GM12875 (cell line): ENCODE results near the gene ZNG1E.
"Not testable (repeated sequence)": the region's sequence is repeated elsewhere in the genome, so short reads cannot be mapped to it uniquely, and the experiment has no call there.

Source experiments
- H3K4me3 ChIP-seq: one replicate; pipeline ENCODE4 v1.5.1; 2011; ENCODE audit warnings: low read depth, low read length, control low read depth

Gene ZNG1E

GRCh38 chr9:65675589-65676021 is at the start of gene ZNG1E:
Gene ZNG1E, plus strand, starts transcription at chr9:65675928. Its CDS starts 49 bp downstream, at chr9:65675977.
- peak within 1 kb of the TSS; percentile 41 for H3K4me3 ChIP-seq

- not testable (repeated sequence) for H3K4me3 ChIP-seq
Observed at GRCh38 chr9:65673579-65673978, 2.1 kb upstream of the ZNG1E start.

- H3K4me3 ChIP-seq: not testable (repeated sequence)
Observed at GRCh38 chr9:65675018-65675417, 710 bp upstream of the ZNG1E start.

- H3K4me3 ChIP-seq: peak overlapping the region; percentile 23
Observed at GRCh38 chr9:65676389-65676788, 661 bp downstream of the ZNG1E start.

- not testable (repeated sequence) for H3K4me3 ChIP-seq
Observed at GRCh38 chr9:65678533-65678932, 2.8 kb downstream of the ZNG1E start.

- H3K4me3 ChIP-seq: not testable (repeated sequence)
Observed at GRCh38 chr9:65703550-65703949, 27.8 kb downstream of the ZNG1E start.

- H3K4me3 ChIP-seq: not testable (repeated sequence)
Observed at GRCh38 chr9:65714445-65714844, 38.7 kb downstream of the ZNG1E start.

- not testable (repeated sequence) for H3K4me3 ChIP-seq
Observed at GRCh38 chr9:65737096-65737564, 61.4 kb downstream of the ZNG1E start, which contains the start of gene FOXD4L4. Gene FOXD4L4, plus strand, starts transcription at chr9:65737146. Its CDS starts 0 bp downstream, at chr9:65737146.

GRCh38 chr9:65738133-65738532 is 62.4 kb downstream of the ZNG1E start:
- H3K4me3 ChIP-seq: not testable (repeated sequence)
